ENCODE results near the gene TNS3.

DNA sequence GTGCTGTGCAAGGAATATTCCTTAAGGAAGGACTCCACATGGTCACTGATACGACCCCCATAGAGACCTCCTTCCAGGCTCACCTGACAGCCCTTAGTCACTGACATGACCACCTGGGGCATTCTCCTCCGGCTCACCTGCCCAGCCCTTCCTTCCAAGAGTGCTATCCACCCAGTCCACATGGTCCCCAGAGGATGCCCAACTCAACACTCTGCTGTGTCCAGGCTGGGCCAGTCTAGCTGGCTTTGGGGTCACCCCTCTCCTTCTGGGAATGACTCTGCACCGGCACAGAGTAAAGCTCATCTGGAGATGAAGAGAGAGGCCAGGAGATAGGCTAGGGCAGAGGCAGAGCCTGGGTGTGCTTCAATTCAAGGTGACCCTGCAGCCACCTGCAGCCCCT is 300.8 kb downstream of the TNS3 start:
- TF ChIP-seq, protein P1, sequence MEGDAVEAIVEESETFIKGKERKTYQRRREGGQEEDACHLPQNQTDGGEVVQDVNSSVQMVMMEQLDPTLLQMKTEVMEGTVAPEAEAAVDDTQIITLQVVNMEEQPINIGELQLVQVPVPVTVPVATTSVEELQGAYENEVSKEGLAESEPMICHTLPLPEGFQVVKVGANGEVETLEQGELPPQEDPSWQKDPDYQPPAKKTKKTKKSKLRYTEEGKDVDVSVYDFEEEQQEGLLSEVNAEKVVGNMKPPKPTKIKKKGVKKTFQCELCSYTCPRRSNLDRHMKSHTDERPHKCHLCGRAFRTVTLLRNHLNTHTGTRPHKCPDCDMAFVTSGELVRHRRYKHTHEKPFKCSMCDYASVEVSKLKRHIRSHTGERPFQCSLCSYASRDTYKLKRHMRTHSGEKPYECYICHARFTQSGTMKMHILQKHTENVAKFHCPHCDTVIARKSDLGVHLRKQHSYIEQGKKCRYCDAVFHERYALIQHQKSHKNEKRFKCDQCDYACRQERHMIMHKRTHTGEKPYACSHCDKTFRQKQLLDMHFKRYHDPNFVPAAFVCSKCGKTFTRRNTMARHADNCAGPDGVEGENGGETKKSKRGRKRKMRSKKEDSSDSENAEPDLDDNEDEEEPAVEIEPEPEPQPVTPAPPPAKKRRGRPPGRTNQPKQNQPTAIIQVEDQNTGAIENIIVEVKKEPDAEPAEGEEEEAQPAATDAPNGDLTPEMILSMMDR (IDR thresholded peaks at IDR 0.05), result no peak
- no peak for TF ChIP-seq POLR2A (IDR thresholded peaks at IDR 0.05)
